NCI-H146 treated with DMSO at 0.1 percent for 48 hours (cell line): ENCODE measurements around the gene SEPTIN11.
"Not testable (repeated sequence)": the region's sequence is repeated elsewhere in the genome, so short reads cannot be mapped to it uniquely, and the experiment has no call there.

Experiments
- DNase-seq: peaks from one replicate; lab custom pipeline; 2025; ENCODE audit not compliant: unreplicated experiment; lab: John Stamatoyannopoulos, UW

Gene SEPTIN11

DNA sequence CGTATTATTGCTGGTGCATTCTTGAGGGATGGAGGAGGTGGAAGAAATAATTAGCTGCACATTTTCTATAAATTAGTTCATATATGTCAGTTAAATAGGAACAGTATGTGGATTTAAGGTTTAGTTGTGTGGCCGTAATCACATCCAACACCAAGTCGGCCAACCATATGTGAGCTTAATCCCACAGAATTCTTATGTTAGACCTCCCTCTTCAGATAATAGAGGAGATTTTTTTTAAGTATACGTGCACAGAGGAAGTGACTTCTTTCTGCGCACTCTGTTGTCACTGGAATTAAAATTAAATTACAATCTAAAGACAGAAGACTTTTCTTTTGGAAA is 2.1 kb downstream of the SEPTIN11 start:
- no peak for DNase-seq

DNA sequence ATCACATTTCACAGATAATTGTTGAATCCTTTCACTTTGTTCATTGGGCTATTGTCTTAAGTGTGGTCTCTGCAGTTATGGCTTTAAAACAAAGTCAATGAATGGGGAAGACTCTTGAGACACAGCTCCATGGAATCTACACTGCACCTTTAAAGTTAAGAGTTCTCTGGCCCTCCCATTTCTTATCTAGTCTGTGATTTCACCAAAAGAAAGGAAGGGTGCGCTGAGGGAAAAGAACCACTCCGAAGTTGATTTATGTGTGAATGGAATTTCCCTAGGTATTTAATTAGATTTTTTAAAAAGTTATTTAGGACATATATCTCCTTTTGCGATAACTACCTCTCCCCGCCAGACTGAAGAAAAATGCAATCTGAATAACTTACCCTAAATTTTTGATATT is 2.5 kb downstream of the SEPTIN11 start:
- no peak for DNase-seq

DNA sequence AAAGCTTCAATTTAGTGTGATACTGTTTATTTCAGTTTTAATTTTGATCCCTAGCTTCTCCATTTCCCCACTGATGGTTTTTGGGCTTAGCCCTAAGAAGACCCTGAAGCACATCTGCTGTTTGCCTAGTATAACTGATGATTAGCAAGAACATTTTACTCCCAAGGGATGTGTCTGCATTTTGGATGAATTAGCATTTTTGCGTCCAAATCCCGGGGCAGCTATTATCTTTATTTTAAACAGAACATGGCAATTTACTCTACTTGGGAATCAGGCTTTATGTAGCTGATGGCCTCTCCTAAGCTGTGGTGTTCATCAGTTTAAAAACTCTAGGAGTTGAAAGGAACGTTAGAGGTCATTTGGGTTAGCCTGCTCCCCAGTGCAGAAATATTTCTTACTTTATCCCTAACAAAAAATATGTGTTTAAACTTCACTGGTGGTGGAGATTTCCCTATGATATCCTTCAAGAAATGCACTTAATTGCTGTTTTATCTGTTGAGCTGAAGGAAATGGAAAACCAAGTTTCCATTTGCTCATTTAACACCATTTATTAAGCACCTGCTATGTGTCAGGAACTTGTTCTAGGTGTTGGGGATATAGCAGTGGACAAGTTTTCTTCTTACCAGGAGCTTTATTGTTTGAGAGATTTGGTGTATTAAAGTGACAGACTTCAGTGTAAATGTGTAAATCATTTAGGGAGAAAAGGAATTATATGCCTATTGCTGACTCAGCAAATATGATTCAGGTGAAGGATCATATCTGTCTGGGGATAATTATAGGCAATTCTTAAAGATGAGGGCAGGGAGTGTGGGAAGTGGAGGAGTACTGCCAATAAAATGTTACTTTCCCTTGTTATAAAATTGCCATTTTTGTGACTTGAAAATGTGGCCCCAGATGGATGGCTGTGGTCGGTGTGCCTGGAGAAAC is 3.4 kb downstream of the SEPTIN11 start:
- no peak for DNase-seq

DNA sequence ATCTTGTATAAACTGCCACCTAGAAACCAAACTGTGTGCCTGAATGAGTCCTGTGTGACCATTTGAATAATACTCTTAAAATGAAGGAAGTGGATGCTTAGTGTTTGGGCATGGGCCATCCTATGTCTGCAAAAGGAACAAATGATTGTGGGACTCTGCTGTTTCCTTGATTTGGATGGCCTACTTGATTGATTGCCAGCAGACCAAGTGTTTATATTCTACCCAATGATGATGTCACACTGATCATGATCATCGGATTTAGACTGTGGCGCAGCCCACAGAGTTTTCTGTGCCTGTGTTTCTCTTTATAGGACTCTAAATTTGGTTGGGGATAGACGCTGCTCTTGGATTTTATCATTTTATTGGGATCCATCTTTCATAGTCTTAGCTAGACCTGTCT is 4.4 kb downstream of the SEPTIN11 start:
- DNase-seq = no peak

DNA sequence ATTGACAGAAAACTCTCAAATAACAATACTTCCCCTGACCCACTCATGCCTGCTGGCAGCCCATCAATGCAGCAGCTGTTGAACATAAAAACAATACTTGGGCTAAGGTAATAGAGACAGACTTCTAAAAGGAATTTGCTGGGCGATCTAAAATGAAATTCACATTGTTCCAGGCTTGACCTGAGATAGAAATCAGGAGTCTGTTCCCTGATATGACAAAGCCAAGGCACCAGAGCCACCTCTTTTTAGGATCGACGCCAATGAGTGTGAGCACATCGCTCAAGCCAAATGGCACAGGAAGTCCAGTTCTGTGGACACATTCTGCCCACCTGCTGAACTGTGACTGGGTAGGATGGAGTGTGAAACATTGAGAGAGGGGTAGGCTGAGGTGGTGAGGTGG is 4.9 kb downstream of the SEPTIN11 start:
- no peak for DNase-seq

DNA sequence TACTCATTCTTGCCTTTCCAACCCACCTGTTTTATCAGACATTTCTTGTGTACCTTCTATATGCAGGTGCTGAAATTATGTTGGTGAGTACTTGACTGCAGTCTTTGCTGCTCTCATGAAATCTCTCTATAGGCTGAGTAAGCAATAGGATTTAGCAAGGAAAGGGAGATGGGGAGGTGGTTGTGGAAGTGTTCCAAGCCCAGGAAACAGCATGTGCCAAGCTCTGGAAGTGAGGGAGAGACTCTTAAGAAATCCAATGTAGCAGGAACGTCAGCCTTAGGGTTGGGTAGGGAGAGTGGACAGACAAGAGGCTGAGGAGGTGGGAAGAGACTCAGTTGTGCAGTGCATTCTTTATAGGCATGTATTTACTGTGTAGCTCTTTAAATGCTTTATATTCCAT is 5.6 kb downstream of the SEPTIN11 start:
- DNase-seq = no peak

DNA sequence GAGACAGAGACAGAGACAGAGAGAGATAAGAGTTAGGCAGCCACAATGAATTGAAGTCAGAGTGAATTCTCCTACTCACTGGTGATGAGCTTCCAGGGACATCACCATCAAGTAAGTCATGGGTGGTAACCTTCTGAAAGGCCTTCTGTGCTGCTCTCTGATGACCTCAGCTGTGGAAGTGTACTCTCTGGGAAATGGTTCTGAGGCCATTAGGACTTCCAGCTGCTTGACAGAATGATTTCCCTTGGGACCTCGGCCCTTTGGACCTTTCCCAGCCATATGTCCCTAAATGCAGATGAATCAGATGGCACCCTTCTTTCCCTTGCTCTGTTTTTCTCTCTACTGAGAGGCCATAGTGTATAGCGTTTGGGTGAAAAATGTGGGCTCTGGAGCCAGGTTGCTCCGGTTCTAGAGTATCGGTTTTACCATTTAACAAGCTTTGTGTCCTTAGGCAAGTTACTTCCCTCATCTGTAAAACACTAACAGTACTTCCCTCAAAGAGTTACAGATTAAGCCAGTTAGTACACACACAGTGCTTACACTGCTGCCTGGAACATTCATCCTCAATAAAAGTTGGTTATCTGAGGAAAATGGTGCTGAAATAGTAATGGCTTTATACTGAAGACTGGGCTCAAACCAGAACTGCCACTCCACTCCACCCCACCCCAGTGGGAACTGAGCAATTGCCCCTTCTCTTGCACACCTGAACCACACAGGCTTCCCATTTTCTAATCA is 7.6 kb downstream of the SEPTIN11 start:
- DNase-seq = no peak

DNA sequence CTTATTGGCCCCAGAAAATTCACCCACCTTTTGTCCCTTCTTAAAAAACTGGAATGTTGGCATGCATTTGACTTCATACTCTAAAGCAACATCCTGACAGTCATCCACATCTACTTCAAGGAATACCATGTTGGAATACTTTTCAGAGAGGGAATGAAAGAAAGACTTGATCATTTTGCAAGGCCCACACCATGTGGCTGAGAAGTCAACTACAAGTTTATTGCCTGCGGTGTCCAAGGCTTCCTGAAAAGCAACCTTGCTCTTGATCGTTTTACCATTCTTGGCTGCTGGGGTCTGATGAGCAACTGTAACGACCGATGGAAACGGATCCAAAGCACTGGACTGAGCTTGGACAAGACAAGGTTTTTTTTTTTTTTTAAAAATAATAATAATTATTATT is 9.3 kb downstream of the SEPTIN11 start:
- no peak for DNase-seq

DNA sequence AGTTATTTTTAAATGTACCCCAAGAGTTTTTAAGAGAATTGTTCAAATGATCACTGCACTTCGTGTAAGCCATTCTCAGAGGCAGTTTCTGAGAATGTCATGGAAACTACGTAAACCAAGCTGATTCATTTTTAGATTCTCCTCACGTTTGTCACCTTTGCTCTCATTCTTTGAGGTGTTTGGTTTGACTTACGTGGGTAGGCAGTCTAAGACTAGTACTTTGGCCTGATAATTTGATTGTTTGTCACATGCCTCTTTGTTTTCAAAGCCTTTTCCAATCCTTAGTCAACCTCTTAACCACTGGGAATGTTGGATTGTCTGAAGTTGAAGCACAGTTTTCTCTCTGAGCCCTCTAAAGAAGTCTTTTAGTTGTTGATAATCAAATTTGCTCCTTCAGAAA is 10.5 kb downstream of the SEPTIN11 start:
- DNase-seq = no peak

DNA sequence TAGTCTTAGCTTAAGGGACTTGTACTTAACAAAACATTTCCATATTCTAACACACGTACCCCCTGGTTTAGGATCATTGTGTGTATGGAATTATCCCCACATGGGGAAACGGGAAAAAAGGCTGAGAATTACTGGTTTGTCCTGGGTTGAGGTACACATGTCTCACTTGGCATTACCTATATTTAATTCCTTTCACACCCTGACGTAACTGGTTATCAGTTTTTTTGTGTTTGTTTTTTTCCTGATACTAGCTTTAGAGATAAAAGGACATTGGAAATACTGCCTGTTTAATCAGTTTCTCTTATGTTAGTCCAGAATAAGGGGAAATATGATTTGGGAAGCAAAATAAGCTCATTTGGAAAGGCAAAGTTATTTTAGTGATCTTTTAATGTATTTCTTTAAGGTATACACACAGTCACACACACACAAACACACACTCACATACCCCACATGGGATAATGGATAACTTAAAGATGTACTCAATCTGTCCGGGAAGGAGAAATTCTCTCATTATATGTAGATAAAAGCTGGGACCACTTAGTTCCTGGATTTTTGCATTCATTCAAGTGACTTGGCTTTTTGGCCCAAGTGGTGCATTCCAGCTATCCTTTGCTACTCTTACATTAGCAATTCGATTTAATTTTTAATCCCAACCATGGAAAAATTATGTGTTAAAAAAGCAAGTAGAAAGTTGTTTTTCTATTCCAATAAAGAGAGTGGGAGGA is 13.0 kb downstream of the SEPTIN11 start:
- no peak for DNase-seq

DNA sequence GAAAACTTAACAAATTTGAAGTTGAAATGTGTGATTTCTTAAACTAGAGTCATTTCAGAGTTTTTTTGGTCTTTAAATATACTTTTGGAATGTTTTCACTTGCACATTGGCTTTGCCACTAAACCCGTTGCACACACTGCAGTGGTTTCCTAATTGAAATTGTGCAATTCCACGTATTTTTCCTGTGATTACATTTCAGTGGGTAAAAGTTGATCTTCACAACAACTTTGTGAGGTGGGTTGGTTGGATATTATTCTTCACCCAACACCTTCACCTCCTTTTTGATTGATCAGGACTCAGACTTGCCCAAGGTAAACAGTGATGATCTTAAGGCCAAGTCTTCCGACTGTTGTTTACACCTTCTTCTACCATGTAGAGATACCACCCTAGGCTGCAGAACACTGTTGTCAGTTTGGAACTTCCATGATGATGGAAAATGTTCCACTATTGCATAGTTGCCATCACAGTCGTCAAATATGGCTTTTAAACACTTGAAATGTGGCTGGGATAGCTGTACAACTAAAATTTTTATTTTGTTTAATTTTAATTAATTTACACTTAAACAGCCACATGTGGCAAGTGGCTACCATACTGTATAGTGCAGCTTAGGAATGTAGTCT is 13.7 kb downstream of the SEPTIN11 start:
- no peak for DNase-seq

DNA sequence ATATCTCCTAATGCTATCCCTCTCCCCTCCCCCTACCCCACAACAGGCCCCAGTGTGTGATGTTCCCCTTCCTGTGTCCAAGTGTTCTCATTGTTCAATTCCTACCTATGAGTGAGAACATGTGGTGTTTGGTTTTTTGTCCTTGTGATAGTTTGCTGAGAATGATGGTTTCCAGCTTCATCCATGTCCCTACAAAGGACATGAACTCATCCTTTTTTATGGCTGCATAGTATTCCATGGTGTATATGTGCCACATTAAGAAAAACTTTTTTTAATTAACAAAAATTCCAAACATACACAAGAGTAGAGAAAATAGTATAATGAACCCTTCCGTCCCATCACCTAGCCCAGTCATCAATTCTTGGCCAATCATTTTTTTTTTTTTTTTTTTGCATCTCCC is 14.4 kb downstream of the SEPTIN11 start:
- DNase-seq = not testable (repeated sequence)

DNA sequence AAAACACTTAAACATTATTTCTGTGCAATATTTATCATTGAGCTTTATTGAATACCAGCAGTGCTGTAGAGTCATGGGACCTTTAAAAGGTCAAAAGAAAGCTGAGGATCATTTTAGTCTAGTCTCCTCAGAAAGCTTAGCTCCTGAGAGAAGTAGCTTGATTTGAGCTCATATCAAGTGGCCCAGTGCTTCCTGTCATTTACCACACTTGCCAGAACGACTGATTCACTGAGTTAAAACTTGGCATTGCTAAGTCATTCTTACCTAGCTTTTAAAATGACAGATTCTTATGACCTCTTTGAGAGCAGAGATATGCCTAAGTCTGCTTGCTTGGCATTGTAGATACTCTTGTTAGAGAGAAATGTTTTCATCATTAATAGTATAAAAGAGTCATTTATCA is 15.2 kb downstream of the SEPTIN11 start:
- DNase-seq = no peak

DNA sequence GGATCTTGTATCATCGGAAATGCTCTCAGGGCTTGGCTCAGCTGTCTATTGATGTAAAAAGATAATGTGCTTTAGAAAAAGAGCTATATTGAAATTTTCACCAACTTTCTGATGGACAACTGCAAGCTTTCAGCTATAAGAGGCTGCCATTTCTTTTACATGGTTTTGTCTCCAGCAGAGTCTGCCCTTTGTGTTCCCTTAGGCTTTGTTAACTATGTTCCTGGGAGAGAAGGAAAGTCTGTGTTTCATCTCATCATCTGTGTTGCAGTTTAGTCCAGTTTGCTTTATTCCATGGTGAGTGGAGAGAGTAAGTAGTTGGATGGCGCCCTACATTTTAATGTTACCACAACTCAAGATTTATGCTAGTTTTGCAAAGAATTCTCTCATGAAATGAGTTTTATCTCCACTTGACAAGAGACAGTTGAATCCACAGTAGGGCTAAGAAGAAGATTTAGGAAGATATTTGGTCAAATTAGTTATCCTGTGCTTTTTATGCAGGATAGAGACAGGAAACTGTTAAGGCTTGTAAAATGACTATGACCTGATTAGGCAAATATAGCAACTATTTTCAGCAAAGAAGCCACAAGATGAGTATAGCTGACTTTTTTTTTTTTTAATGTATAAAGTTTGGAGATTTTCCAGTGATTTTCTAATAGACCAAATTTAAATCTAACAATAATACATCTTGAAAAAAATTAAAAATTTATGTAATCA is 16.5 kb downstream of the SEPTIN11 start:
- no peak for DNase-seq

DNA sequence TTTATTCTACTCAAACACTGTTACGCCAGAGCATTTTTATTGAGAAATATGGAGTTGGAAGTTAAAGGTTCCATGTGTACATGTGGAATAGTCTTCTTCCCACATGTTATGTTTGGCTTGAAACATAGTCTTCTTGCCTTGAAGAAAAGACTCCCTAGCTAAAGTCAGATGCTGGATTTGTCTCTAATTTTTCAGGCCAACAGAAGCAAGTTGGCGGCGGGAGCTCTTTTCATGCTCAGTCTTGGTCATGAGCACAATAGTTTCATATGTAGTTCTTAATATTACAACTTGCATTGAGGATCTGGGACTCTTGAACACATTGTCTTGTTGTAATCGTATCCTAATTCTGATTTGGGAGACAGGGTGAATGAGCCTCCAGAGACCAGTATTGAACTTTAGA is 19.4 kb downstream of the SEPTIN11 start:
- DNase-seq = no peak

DNA sequence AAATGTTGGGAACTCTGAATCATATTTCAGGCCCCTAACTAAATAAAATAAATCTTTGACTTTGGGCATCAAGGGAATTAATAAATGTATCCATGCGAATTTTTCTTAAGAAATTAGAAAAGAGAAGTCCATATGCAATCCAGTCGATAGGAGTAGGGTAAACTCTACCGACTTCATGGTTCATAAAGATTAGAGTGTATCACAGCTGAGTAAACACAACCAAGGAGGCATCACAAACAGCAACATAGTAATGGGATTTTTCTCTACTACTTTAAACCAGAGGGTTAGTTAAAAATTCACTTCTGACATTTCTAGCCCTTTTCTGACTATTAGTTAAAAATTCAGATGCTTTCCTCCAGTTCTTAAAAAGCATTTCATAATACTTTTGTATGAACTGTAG is 19.9 kb downstream of the SEPTIN11 start:
- DNase-seq = no peak

DNA sequence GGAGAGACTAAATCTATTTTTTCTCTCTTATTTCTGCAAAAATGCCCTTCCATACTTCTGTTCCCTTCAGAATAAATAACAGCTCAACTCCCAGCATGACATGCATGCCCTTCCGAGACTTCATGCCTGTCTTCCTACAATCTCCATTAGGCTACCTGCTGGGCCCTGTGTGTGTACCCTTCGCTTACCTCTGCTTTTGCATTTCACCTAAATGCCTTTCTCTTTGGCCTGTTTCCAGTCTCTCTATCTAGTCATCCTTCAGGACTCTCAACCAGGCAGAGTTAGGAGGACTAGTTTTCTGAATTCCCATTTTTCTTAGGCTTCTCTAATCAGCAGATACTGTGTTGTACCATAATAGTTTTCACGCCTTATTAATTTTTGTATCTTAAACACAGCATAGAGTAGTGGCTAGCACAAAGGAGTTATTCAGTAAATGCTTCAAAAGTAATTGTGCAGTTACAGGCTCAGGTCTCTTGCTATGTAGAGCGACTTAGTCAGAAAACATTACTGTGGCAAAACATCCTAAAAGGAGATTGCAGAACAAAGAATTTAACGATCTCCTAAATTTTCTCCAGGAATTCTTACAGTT is 20.5 kb downstream of the SEPTIN11 start:
- DNase-seq = no peak

DNA sequence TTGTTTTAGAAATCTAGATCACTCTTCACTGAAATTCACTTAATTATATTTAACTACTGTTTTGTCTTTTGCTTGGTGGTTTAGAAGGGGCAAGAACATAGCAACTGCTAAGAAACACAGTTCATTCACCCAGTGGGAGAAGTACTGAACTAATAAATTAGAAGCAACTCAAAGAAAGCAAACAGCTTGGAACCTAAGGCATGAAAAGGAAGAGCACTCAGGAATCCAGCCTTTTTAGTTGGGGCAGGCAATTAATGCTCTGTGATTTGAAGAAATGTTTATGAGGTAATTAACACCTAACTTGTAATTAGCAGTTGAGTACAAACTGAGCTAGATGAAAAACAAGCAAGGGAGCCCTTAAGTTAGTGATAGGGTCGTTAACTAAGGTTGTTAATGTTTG is 22.8 kb downstream of the SEPTIN11 start:
- no peak for DNase-seq

DNA sequence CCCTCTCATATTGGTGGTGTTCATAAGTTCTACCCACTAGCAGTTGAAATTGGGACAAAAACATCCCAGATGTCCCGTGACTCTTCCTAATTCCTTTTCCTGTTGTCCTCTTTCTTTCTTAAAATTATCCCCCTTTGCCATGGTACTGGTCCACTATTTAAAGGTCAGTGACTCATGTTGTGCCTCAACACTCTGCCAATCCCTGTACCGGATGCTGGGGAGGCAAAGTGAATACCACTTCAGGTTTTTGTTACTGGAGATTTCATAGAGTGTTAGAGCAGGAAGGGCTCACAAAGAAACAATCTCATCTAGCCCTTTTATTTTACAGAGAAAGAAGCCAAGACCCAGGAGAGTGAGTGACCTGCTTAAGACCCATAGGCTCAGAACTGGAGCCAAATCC is 24.6 kb downstream of the SEPTIN11 start:
- no peak for DNase-seq

DNA sequence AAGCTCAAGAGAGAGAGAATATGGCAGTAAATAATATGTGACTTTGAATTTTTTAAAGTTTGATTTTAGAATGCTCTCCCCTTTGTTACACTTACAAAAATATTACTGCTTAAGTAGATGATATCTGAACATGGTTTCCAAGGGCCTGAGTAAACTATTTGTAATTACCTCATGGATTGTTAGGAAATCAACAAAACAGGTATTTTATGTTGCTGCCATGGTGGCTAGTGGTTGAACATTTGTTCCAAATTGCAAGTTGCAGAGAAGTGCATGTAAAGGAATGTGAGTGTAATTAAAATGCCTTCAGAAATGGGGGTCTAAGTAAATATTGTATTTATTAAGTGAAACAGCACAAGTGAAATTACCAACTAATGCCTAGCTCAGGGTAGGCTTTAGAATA is 27.6 kb downstream of the SEPTIN11 start:
- no peak for DNase-seq
